ENCODE data around the gene RTEL1. TPM values are rescaled to one million over a fixed set of nuclear protein-coding genes. Genes with fewer than 3 reads are reported as not detected.

RTEL1 gene
- polyA plus RNA-seq, 3 donors: 12.8 to 15.9 (median 13.8) TPM

DNA sequence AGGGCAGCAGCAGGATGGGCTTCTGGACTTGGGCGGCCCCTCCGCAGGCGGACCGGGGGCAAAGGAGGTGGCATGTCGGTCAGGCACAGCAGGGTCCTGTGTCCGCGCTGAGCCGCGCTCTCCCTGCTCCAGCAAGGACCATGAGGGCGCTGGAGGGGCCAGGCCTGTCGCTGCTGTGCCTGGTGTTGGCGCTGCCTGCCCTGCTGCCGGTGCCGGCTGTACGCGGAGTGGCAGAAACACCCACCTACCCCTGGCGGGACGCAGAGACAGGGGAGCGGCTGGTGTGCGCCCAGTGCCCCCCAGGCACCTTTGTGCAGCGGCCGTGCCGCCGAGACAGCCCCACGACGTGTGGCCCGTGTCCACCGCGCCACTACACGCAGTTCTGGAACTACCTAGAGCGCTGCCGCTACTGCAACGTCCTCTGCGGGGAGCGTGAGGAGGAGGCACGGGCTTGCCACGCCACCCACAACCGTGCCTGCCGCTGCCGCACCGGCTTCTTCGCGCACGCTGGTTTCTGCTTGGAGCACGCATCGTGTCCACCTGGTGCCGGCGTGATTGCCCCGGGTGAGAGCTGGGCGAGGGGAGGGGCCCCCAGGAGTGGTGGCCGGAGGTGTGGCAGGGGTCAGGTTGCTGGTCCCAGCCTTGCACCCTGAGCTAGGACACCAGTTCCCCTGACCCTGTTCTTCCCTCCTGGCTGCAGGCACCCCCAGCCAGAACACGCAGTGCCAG, 38.7 kb downstream of the RTEL1 start, which contains the start of gene TNFRSF6B:
TSS of gene TNFRSF6B (plus strand) at position 25 of the 729 bp plus-strand sequence. CDS start at position 141, 116 bp downstream.
- DNase-seq (ENCODE audit: low read depth in 3 of 3, low spot score in 2 of 3): no peak

DNA sequence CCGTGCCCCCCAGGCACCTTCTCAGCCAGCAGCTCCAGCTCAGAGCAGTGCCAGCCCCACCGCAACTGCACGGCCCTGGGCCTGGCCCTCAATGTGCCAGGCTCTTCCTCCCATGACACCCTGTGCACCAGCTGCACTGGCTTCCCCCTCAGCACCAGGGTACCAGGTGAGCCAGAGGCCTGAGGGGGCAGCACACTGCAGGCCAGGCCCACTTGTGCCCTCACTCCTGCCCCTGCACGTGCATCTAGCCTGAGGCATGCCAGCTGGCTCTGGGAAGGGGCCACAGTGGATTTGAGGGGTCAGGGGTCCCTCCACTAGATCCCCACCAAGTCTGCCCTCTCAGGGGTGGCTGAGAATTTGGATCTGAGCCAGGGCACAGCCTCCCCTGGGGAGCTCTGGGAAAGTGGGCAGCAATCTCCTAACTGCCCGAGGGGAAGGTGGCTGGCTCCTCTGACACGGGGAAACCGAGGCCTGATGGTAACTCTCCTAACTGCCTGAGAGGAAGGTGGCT, 39.3 kb downstream of the RTEL1 start:
- no peak for DNase-seq (ENCODE audit: low read depth in 3 of 3, low spot score in 2 of 3)

DNA sequence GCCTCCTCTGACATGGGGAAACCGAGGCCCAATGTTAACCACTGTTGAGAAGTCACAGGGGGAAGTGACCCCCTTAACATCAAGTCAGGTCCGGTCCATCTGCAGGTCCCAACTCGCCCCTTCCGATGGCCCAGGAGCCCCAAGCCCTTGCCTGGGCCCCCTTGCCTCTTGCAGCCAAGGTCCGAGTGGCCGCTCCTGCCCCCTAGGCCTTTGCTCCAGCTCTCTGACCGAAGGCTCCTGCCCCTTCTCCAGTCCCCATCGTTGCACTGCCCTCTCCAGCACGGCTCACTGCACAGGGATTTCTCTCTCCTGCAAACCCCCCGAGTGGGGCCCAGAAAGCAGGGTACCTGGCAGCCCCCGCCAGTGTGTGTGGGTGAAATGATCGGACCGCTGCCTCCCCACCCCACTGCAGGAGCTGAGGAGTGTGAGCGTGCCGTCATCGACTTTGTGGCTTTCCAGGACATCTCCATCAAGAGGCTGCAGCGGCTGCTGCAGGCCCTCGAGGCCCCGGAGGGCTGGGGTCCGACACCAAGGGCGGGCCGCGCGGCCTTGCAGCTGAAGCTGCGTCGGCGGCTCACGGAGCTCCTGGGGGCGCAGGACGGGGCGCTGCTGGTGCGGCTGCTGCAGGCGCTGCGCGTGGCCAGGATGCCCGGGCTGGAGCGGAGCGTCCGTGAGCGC, 39.9 kb downstream of the RTEL1 start:
- DNase-seq (ENCODE audit: low read depth in 3 of 3, low spot score in 2 of 3): no peak

DNA sequence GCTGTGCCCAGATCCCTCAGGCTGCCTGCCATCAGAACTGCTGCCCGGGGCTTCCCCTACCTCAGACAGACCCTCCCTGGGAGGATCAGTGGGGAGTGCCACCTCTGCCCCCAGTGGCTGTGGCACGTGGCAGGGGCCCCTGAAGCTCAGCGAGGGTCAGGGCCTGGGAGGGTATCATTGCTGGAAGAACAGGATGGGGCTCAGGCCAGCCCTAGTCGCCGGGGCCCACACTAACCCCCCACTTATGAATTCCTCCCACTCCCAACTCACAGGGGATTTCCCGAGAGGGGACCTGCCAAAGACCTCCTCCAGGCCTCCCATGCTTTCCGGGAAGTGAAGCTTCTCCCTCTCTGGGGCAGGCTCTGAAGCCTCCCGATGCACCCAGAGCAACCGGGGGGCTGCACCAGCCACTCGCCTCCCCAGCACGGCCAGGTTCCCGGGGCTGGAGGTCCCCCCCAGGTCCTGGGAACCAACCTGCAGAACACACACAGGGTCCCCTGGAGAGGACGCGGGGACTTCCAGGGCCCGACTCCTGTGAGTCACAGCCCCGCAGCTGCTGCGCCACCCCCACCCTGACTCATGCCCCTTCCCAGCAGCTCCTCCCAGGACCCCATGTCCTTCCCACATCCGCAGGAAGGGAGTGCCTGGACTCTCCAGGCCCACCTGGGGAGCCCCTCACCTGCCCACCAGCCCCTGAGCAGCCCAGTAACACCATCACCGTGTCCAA, 40.8 kb downstream of the RTEL1 start:
- DNase-seq (ENCODE audit: low read depth in 3 of 3, low spot score in 2 of 3): no peak

DNA sequence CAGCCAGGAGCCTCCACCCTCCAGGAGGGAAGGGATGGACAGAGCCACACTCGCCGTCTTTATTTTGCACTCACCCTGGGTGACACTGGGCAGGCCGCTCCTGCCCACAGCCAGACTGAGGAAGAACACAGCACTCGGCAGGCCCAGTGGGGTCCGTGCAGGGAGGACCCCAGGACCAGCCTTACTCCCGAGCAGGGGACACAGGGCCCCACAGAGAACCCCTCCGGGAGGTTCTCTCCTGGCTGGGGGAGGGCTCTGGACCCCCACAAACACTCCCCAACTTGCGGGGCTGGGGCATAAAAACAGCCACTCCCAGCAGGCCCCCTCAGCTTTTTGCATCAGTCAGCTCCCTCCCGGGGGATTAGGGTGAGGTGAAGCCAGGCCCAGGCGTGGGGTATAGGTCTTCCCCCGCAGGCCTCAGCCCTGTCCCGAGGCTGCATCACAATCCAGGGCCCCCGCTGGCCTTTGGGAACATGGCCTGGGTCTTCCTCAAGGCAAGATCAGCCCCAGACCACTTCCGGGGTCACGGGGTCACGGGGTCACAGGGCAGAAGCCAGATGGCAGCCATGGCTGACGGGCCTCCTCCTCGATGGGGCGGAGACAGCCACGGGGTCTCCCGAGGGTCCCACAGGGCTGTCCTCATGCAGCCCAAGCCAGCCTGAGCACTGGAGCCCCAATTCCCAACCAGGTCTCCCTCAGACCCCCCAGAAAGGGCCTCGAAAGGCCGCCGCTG, 41.5 kb downstream of the RTEL1 start:
- DNase-seq (ENCODE audit: low read depth in 3 of 3, low spot score in 2 of 3): no peak

DNA sequence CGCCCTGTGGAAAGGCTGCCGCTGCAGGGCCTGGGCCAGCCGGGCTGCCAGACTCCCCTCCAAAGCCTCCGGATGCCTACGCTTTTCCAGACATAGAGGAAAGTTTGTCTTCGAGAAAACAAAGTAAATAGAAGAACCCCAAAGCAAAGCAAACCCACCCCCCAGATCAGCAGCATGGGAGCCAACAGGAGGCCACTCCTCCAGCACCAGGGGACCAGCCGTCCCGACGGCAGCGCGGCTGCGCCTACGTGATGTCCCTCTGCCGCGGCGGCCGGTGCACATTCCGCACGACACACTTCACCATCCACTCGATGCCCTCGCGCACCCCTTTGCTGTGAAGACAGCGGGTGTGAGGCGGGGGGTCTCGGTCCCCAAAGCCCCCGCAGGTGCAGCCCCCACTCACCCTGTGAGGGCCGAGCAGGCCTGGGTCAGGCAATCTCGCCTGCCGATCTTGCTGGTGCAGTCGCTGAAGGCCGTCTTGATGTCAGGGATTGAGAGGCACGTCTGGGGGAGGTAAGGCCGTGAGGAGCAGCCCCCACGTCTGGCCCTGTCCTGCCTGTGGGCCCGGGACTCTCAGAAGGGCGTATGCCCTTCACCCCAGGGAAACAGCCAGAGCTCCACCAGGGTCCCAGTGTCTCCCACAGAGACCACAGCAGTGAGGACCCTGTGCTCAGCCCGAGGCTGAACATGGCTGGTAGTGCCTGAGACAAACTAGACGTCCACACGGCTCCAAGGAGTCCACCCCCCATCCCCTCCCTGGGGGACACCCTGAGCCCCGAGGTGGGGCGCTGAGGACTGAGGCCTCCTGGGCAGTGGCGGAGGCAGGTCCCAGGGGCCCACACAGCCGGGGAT, 42.3 kb downstream of the RTEL1 start:
- no peak for DNase-seq (ENCODE audit: low read depth in 3 of 3, low spot score in 2 of 3)

DNA sequence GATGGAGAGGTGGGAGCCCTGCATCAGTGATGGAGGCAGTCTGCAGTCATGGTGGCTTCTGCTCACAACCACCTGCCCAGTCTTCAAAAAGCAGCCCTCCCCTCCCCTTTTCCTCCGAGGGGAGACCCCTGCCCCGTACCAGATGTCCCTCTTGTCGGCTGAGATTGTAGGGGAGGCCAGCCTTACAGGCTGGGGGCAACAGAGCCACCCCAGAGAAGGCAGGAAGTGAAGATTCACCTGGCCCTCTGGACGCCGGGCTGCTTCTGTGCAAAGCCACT, 42.9 kb downstream of the RTEL1 start:
- no peak for DNase-seq (ENCODE audit: low read depth in 3 of 3, low spot score in 2 of 3)

DNA sequence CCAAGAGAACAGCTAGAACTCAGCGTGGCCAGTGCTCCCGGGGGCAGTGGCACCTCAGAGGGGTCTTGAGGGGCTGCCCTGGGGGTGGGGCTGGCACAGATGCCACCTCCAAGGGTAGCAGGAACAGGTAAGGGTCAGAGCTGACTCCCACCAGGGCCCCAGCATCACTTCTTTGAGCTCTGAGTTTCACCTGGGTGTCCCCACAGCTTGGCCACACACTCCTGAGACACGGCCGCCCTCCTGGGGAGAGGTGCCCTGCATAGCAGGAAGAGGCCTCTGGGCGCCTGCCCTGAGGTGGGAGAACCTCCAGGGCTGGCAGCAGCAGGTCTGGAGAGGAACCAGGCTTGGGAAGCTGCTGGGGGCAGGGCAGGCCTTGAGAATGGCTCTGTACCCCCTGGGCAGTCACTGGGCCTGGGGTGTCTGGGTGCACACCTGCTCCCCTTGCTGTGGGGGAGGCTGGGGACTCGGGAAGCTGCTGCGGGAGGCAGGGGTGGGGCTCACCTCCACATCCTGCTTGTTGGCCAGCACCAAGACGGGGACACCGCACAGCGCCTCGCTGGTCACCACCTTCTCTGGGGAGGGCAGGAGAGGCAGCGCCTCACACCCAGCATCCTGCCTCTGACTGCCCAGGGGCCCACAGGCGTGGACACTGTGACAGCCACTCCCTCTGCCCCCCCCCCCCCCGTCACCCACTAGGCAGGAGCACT, 43.4 kb downstream of the RTEL1 start:
- no peak for DNase-seq (ENCODE audit: low read depth in 3 of 3, low spot score in 2 of 3)

DNA sequence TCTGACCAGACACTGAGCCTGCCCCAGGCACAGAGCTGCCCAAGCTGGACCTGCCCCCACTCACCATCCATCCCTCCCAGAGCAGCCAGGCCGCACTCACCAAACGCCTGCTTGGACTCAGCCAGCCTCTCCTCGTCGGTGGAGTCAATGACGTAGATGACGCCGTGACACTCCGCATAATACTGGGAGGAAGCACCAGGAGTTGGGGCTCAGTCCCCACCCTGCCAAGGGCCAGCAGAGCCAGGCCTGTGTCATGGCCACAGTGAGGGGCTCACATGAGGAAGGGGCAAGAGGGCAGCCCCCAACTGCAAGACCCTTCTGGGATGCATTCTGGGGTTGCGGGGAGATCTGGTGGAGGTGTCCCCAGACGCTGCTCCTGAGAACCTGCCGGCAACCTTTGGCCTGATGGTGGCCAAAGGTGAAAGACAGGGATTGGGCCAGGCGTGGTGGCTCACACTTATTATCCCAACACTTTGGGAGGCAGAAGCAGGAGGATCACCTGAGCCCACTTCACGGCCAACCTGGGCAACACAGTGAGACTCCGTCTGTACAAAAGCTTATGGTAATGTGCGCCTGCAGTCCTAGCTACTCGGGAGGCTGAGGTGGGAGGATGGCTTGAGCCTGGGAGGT, 44.0 kb downstream of the RTEL1 start:
- DNase-seq (ENCODE audit: low read depth in 3 of 3, low spot score in 2 of 3): no peak

DNA sequence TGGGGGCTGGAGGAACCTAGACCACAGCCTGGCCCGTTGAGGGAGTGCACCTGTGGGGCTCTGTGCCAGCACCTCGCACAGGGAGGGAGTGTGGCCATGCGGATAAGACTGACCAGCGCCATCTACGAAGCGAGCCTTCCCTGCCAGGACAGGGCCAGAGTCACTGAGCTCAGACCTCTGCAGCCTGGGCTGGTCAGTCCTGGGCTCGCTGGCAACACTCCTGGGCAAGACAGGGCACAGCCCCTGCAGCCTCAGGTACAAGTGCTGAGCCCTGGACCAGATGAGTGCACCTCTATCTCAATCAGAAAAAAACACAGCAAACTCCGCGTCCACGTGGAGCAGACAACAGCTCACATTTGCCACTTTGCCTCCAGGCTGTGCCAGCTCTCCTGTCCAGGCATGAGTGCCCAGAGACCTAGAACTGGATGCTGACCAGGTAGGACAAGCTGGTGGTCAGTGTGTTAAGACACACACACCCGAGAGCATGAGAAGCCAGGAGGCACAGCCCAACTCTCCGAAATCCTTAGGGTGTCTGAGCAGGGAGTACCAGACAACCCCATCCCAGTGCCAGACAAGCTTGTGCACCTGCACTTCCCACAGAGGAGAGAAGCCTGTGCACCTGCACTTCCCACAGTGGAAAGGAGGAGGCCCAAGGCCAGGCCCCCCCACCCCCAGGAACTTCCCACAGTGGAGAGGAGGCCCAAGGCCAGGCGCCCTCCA, 44.8 kb downstream of the RTEL1 start:
- no peak for DNase-seq (ENCODE audit: low read depth in 3 of 3, low spot score in 2 of 3)

DNA sequence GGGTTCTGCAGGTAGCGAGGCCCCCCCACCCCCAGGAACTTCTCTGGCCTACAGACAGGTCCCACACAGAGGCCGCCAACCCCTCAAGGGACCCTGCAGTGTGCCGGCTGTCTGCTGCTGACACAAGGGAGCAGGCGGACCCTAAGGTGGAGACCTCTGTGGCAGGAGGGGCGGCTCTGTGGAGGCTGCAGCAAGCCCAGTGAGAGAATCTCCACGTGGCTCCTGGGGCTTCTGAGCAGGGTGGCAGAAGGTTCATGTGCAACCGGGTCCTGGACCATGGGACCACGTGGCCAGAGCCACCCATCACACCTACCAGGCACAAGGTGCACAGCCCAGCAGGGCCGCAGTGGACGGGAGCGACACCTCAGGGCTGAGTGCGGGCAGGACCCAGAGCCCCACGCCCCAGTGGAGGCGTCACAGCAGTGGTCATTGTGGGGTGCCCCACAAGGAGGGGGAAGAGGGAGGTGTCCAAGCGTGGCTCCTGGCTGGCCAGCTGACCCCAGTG, 45.4 kb downstream of the RTEL1 start:
- DNase-seq (ENCODE audit: low read depth in 3 of 3, low spot score in 2 of 3): no peak

DNA sequence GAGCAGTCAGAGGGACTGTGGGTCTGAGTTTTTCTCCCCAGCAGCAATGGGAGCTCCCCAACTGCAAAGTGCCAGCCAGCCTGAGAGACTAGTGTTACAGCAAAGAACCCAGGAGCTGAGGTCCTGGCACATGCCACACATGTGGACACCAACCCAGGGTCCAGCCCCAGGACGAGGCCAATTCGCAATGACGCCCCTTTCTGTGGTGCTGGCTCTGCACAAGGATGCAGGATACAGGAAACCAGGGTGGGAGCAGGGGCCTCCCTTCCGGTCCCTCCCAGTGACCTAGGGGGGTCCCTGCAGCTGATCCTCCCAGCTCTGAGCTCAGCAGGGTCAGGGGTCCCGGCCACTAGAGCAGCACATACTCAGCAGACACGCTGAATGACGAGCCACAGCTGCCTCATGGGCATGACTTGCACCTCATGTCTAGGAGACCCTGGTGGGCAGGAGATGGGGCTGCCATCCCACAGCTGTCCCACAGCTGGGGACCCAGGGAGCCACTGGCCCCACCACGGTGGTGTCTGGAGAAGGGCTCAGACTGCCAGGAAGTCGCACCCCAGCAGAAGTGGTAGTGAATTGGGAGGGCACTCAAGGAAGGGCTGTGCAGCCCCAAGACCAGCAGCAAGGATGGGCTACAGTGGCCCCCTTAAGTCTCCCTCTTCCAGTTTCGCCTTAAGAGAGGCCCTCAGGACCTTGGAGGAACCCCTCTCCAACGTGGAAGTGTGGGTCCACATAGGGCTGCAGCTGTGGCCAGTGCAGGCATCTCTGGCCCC, 46.0 kb downstream of the RTEL1 start:
- no peak for DNase-seq (ENCODE audit: low read depth in 3 of 3, low spot score in 2 of 3)

DNA sequence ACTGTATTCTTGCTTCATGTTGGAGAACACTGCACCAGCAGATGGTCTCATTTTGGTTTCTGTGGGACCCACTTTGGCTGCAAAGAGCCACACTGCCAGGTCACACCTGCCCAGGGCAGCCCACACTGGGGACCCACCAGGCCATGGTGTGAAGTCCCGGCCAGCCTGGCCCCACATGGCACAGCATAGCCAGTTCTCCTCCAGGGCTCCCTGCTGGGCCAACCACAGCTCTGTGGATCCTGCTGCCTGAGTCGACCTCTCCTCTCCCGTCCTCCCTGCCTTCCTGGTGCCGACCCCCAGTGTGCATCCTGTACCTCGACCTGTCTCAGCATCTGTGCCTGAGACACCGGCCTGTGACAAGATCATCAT, 46.6 kb downstream of the RTEL1 start:
- DNase-seq (ENCODE audit: low read depth in 3 of 3, low spot score in 2 of 3): no peak

DNA sequence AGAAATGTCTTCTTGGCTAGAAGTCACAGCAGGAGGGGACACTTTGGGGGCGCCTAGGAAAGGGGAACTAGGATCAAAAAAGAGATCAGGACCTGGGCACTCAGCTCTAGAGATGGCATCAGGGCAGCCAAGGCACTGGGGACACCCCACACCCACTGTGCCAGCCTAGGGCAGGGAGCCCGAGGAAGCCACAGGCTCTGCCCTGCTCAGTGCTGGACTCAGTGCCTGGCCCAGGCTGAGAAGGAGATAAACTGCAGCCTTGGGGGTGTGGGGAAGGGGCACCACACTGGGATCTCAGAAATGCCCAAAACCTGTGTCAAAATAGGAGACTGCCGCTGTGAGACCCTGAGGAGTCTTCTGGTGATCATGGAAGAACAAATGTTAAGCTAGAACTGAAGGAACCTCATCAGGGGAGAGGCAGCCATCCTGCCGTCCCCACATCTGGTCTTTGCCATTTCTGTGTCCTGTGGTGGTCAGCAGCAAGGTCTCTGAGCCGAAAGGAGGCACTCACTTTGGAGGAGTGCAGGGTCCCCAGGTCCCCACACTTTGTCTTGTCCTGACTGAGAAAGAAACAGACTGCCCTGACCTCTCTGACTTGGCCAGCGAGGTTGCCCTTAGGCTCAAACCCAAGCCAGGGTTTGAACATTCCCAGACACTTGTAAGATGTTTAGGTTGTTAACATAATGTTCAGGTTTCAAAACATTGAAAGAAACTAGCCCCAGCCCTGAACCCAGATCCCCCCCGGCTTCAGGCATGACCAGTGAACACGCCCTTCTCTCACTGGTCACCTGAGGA, 47.3 kb downstream of the RTEL1 start:
- DNase-seq (ENCODE audit: low read depth in 3 of 3, low spot score in 2 of 3): no peak

DNA sequence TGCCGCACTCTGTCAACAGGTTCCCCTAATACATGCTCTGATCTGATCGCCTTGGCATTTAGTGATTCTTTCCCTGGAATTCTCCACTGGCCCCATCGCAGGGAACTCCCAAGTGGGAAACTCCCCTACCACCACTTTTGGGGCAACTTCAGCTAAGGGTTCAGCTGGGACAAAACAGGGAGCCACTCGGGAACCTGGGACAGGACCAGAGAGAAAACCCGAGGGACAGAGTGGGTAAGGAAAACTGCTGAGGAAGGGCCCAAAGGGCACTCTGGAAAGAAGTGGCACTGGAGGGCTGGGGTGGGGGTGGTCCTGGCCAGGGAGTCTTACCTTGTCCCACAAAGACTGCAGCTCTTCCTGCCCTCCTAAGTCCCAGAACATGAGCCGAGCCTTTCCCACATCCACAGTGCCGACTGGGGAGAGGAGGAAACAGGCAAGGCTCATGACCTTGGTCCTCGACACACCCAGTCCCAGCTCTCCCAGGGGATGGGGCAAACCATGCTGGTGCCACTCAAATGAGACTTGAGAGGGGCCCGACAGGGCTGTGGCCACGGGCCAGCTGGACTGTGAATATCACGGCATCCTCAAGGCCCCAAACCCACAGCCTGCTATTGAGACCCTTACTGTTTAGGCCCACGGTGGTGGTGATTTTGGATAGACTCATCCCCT, 48.0 kb downstream of the RTEL1 start:
- no peak for DNase-seq (ENCODE audit: low read depth in 3 of 3, low spot score in 2 of 3)

Data from right renal cortex interstitium (tissue), 3 donors.